GM11168 (cell line): ENCODE data around the gene IFFO2.

Experiments used
- in situ Hi-C: fragments of 300-500 bp; cut with MboI; formaldehyde crosslinking; loops from one replicate; pipeline ENCODE4 v1.12.0; 2022; ENCODE audit warnings: low sequenced_read_pairs; ENCODE audit not compliant: unreplicated experiment

The IFFO2 gene

GRCh38 chr1:18953731-18954231, 2.7 kb downstream of the IFFO2 start:
- in situ Hi-C loops = loop anchor here (5.0 kb wide), 1 partner anchor 46 kb away; no protein-coding TSS in a partner anchor

DNA sequence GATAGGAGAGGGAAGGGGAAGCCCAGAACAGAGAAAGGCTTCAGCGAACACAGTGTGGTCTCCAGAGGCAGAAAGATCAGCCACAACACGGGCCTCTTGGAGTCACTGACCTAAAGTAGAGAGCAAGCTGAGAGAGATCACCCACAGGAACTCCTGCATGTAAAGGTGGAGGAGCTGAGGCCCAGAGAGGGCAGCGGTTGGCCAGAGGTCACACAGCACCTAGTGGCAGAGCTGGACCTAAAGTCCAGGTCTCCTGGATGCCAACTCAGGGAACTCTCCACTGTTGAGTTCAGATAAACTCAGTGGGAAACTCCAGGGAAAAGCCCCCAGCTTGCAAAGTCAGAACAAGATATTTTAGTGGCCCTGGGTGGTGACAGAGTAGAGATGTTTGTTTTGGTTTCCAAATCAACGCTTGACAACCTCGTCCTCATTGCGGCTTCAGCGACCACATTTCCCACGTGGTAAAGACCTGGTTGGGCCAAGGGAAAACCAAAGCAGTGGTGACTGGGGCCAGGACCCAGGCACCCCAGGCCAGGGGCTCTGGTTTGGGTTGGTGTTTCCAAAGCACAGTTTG, 4.6 kb downstream of the IFFO2 start:
- in situ Hi-C loops = loop anchor here (5.0 kb wide), 1 partner anchor 45 kb away; no protein-coding TSS in a partner anchor

- in situ Hi-C loops = loop anchor here (5.0 kb wide), 1 partner anchor 44 kb away; no protein-coding TSS in a partner anchor
Measured at GRCh38 chr1:18951416-18951815, 5.1 kb downstream of the IFFO2 start.

DNA sequence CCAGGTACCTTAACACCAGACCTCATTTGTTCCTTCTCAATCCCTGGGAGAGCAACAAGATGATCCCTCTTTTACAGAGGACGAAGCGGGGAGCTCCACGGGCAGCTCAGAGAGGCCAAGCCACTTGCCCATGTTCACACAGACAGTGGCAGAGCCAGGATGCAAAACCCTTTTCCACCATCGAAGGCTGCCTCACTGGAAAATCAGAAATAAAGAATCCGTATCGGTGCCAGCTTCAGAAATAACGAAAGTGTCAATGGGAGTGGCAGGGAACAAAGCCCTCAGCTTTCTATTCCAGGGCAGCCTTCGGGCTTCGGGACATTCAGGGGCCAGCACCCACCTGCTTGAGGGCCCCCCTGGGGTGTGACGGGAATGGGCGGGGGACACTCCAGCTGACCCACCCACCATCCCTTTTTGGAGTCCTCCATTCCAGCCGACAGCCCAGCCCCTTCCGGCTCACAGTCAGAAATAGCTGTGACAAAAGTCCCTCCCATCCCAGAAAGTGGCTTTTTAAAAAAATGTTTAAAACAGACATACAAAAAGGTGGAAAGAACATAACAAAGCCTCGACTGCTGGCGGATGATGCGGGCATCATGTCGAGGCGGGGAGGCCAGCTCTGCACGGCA, 6.0 kb downstream of the IFFO2 start:
- in situ Hi-C loops = loop anchor here (5.0 kb wide), 1 partner anchor 43 kb away; no protein-coding TSS in a partner anchor

DNA sequence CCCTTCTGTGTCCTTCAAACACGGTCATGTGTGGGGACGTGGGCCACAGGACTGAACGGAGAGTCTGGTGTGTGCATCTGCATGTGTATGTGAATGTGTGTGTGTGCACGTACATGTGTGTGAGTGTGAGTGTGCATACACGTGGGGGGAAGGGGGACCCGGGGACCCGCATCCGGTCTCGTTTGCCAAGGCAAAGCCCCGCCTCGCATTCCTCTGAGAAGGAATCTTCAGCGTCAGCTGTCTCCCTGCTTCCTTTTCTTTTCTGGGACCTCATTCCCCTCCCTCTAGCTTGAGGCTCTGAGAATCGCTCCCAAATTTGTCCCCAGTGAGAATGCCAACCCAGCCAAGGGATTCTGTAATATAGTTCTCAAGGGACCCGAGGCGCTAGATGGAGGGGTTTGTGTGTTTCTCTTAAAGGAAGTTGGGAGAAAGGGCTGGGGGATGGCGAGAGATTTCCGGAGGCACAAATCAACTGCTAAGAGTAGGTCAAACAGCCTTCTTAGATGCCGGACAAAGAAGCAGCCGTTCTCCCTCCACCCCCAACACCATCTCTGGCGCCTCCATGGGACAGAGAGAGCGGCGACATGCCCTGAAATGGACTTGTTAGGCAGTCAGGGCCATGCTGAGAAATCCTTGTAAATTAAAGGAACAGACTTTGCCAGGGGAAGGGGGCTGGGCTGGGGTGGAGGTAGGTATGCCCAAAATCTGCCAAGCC, 6.6 kb downstream of the IFFO2 start:
- in situ Hi-C loops = loop anchor here (5.0 kb wide), 1 partner anchor 43 kb away; no protein-coding TSS in a partner anchor

GRCh38 chr1:18948913-18949685, 7.4 kb downstream of the IFFO2 start:
- in situ Hi-C loops = no loop called here

GRCh38 chr1:18948048-18948912, 8.2 kb downstream of the IFFO2 start:
- in situ Hi-C loops = no loop called here

DNA sequence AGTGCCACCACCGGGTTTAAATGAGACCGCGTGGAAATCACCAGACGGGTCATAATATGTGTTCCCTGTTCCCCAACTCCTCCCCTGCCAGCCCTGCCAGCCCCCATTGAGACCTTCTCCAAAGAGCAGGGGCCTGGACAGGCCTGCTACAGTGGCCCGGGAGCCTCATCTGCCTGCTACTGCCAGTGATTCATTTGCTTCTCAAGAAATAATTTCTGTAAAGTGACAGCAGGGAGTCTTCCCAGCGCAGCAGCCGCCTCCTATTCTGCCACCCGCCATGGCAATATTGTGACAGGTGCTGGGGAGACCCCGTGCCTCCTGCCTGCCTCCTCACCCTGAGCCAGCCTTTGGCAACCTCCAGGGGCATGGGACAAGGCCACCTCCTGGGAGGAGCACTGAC, 8.9 kb downstream of the IFFO2 start:
- in situ Hi-C loops = no loop called here

DNA sequence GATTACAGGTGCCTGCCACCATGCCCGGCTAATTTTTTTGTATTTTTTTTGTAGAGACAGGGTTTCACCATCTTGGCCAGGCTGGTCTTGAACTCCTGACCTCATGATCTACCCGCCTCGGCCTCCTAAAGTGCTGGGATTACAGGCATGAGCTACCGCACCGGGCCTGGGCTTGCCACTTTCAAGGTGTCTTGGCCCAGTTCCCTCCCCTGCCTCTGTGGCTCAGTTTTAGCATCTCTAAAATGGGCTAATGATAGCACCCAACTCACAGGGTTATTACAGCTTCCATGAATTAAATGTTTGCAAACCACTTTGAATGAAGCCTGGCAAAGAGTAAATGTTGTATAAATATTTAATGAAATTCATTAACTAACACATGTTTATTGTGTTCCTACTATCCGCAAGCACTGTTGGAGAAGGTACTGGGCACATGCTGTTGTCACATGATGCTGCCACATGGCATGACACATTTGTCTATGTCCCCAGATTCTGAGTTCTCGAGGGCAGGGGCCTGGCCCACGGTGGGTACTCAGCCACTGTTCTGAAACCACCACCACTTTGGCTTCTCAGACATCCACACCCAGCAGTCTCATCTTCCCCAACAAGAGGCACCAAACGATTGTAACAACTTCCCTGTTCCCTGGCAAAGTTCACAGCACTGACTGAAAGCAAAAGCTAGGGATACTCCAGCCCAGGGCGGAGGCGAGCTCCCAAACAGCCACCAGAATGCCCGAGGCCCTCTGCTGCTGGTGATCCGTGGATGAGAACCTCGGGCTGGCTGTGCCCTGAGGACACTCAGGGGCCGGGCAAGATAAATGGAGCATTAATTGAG, 9.7 kb downstream of the IFFO2 start:
- in situ Hi-C loops = no loop called here

DNA sequence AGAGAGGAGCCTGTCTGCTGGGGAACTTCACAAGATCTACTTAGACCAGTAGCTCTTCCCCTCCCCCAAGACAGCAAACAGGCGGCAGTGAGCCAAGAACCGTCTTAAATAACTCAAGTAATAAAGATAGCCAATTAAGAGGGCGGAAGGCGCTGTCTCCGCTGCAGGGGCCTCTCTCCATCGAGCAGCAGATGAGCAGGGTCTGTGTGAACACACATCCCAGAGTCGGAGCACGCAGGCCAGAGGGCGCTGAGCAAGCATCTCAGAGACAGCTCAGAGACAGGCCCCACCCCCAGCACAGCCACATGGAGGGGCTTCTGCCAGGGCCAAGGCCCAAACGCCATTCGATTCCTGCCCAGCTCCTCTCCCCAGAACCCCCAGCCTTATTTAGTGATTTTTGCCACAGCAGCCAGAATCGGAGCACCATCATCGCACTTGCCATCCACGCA, 11.1 kb downstream of the IFFO2 start:
- in situ Hi-C loops = no loop called here

DNA sequence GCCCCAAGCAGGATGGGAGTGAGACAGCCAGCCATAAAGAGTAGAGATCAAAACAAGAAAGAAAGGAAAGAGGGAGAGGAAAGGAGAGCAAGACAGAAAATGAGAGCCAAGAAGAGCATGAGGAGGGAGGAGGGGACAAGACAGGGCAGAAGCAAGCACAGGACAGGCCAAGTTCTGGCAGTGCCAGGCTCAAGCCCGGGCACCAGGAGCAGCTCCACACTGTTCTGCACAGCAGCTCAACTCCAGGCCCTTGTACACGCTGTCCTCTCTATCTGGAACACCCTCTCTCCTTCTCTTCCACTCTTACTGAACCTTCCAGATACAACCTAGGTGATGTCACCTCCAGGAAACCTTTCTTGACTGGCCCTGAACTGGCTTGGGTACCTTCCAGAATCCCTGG, 11.7 kb downstream of the IFFO2 start:
- in situ Hi-C loops = no loop called here

DNA sequence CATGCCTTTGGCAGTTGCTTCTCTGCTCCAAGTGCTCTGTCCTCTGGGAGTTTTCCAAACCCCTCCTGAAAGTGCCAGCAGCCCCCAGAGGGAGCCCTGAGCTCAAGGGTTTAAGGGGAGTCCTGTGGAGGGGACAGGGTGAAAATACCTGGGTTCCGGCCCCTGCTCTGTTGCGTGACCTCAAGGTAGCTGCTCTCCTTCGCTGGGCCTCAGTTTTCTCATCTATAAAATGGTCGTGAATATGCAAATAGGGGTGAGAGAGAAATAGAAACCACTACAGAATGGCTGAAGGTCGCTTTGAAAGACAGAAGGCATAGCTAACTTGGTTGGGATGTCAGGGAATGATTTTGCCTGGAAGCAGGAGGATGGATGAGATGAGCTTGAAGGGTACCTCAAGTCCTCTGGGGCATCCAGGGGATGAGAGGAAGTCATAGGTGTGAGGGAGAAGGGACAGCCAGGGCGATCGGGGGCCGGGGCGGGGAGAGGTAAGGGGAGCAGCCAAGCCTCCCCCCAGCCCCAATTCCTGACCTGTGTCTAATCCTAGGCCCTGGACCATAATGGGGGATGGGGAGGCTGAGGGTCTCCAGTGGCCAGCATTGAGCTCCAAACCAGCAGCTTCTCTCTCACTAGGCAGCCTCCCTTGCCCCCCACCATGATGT, 12.4 kb downstream of the IFFO2 start:
- in situ Hi-C loops = no loop called here

- in situ Hi-C loops = no loop called here
Measured at GRCh38 chr1:18943162-18943561, 13.3 kb downstream of the IFFO2 start.

GRCh38 chr1:18942340-18942739, 14.1 kb downstream of the IFFO2 start:
- in situ Hi-C loops = no loop called here

DNA sequence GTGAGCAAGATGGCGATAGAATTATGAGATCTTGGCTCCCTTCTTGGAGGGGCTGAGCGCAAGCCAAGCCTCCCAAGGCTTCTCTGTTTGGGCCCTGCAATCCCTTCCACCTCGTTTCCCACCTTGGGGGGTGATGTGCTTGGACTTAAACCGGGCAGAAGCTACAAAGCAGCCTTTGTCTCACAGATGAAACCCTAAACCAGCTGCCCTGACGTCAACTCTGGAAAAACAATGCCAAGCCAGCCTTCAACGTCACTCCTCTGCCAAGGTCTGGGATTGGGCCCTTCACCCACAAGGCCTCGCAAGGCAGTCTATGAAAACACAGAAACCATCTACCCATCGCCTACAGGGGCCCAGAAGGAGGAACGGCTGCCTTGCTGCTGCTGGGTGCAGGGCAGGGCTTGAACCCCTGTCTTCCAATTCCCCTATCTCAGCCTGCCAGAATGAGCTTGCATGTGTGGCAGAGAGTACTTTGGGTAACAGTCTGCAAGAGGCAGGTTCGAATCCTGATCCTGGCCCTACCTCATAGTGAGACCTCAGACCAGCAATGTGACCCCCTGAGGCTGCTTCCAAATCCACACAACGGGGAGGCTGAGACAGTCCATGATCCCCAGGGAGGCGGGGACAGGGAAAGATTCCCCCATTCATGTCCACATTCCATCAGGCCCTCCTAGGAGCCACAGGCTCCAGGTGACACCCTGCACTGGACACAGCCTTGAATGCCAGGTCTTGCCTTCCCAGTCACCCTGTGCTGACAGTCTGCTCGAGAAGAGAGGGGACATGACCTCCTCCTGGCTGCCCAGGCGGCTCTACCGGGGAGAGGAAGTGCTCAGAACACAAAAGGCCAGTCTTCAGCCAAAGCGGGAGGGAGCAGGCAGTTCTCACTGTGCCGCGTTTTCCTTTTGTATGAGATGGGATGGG, 15.0 kb downstream of the IFFO2 start:
- in situ Hi-C loops = no loop called here

DNA sequence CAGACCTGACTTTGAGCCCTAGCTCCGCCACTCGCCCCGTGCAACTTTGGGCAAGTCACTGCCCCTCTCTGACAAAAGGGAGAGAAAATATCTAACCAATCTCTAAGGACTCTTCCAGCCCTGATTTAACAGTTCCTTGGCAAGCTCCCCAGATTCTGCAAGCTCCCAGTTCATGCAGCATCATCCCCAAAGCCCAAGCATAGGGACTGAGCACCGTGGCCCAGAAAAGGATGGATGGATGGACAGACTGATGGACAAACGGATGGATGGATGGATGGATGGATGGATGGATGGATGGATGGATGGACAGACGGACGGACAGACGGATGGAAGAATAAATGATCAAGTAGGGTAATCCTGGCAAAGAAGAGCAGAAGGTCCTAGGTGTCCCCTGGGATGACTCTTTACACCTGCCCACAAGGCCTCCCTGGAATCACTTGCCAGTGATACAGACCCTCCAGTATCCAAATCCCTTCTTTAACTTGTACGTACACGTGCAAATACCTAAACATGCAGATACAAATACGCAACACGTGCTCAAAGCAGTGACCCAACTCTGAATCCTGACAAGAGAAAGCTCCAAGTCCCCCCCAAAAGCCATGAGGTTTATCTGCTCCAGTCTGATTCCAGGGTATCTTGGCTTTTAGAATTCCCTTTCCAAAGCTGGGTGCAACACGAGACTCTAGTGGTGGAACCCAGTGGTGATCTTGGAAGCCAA, 16.0 kb downstream of the IFFO2 start:
- in situ Hi-C loops = no loop called here
